Measurements from ENCODE around the gene PPP4R2. TPM values are rescaled to one million over a fixed set of nuclear protein-coding genes. Genes with fewer than 3 reads are reported as not detected.

The PPP4R2 gene
- total and polyA plus RNA-seq, 3 donors from 2014 or later: 38.1 to 68.2 (median 67.7) TPM

- Histone ChIP-seq H3K4me3 (no peak overlapping the region), H3K27ac (no peak overlapping the region), H3K9me3 (no peaks in the 10 kb centered on the region), H3K36me3 (ENCODE audit: low read depth, missing control alignments) (no peaks in the 10 kb centered on the region), H3K27me3 (no peaks in the 10 kb centered on the region), H3K4me1 (peaks cover 14% of the 10 kb centered on the region)
- WGBS, 2 donors: 58 to 66% methylated on average over 6 of the region's 6 CpGs
- TF ChIP-seq CTCF (IDR thresholded peaks at IDR 0.05): no peak
- no peak for TF ChIP-seq POLR2A (IDR thresholded peaks at IDR 0.05)
- intact Hi-C loops (cut with DNase I; ENCODE audit: low total_unique reads): no loop called here
- no peak for DNase-seq
Measured at GRCh38 chr3:73026111-73026759, 29.6 kb downstream of the PPP4R2 start.

- no peaks in the 10 kb centered on the region for H3K36me3 ChIP-seq (ENCODE audit: low read depth, missing control alignments)
- intact Hi-C loops (cut with DNase I; ENCODE audit: low total_unique reads): no loop called here
- TF ChIP-seq CTCF (IDR thresholded peaks at IDR 0.05): no peak
- TF ChIP-seq POLR2A (IDR thresholded peaks at IDR 0.05): no peak
- no peaks in the 10 kb centered on the region for H3K27me3 ChIP-seq
- 93 to 97% methylated on average over 2 of the region's 2 CpGs for WGBS, 2 donors
- H3K27ac ChIP-seq: no peak overlapping the region
- no peak overlapping the region for H3K4me3 ChIP-seq
- H3K9me3 ChIP-seq: no peaks in the 10 kb centered on the region
- H3K4me1 ChIP-seq: peaks cover 14% of the 10 kb centered on the region
- DNase-seq: no peak
Measured at GRCh38 chr3:73026760-73027113, 30.1 kb downstream of the PPP4R2 start.

GRCh38 chr3:73028803-73029202 is 32.2 kb downstream of the PPP4R2 start:
- Histone ChIP-seq H3K9me3 (no peaks in the 10 kb centered on the region), H3K4me1 (peaks cover 14% of the 10 kb centered on the region), H3K27me3 (no peaks in the 10 kb centered on the region), H3K4me3 (no peak overlapping the region), H3K27ac (no peak overlapping the region), H3K36me3 (ENCODE audit: low read depth, missing control alignments) (no peaks in the 10 kb centered on the region)
- intact Hi-C loops (cut with DNase I; ENCODE audit: low total_unique reads): no loop called here
- TF ChIP-seq POLR2A (IDR thresholded peaks at IDR 0.05) (no peak), CTCF (IDR thresholded peaks at IDR 0.05) (no peak)
- DNase-seq: no peak
- WGBS, 2 donors: 77 to 87% methylated on average over 4 of the region's 4 CpGs

- no peaks in the 10 kb centered on the region for H3K27me3 ChIP-seq
- H3K27ac ChIP-seq: no peak overlapping the region
- H3K4me3 ChIP-seq: no peak overlapping the region
- DNase-seq: no peak
- peaks cover 14% of the 10 kb centered on the region for H3K4me1 ChIP-seq
- no peaks in the 10 kb centered on the region for H3K36me3 ChIP-seq (ENCODE audit: low read depth, missing control alignments)
- 32 to 45% methylated on average over 1 of the region's 1 CpG for WGBS, 2 donors
- no peaks in the 10 kb centered on the region for H3K9me3 ChIP-seq
- intact Hi-C loops (cut with DNase I; ENCODE audit: low total_unique reads): no loop called here
- no peak for TF ChIP-seq POLR2A (IDR thresholded peaks at IDR 0.05)
- no peak for TF ChIP-seq CTCF (IDR thresholded peaks at IDR 0.05)
Measured at GRCh38 chr3:73029321-73029796, 32.7 kb downstream of the PPP4R2 start.

- no peak overlapping the region for H3K4me3 ChIP-seq
- H3K36me3 ChIP-seq (ENCODE audit: low read depth, missing control alignments): no peaks in the 10 kb centered on the region
- H3K27me3 ChIP-seq: no peaks in the 10 kb centered on the region
- H3K27ac ChIP-seq: no peak overlapping the region
- peaks cover 14% of the 10 kb centered on the region for H3K4me1 ChIP-seq
- TF ChIP-seq CTCF (IDR thresholded peaks at IDR 0.05): no peak
- no peak for TF ChIP-seq POLR2A (IDR thresholded peaks at IDR 0.05)
- WGBS, 2 donors: 68 to 88% methylated on average over 1 of the region's 1 CpG
- no peak for DNase-seq
- intact Hi-C loops (cut with DNase I; ENCODE audit: low total_unique reads): no loop called here
- H3K9me3 ChIP-seq: no peaks in the 10 kb centered on the region
Measured at GRCh38 chr3:73030073-73030597, 33.5 kb downstream of the PPP4R2 start.
